CD4-positive, alpha-beta T cell treated with Interleukin-6 at 100 ng/mL for 8 hours (primary cell): ENCODE data around the gene FAM13B.
"Not testable (repeated sequence)": the region's sequence is repeated elsewhere in the genome, so short reads cannot be mapped to it uniquely, and the experiment has no call there.

Source experiments
- DNase-seq: peaks from one replicate; pipeline ENCODE4 v3.0.0-alpha.2; 2020; ENCODE audit warnings: mixed read lengths, low spot score

Gene FAM13B

GRCh38 chr5:138032572-138033385 lies at the start of gene FAM13B:
TSS of gene FAM13B (minus strand) at chr5:138033079. CDS start at chr5:138019111, 13,968 bp downstream.
- peak; percentile 81 for DNase-seq

- no peak for DNase-seq
These were observed 49.2 kb upstream of the FAM13B start for GRCh38 chr5:138082033-138082432.

DNA sequence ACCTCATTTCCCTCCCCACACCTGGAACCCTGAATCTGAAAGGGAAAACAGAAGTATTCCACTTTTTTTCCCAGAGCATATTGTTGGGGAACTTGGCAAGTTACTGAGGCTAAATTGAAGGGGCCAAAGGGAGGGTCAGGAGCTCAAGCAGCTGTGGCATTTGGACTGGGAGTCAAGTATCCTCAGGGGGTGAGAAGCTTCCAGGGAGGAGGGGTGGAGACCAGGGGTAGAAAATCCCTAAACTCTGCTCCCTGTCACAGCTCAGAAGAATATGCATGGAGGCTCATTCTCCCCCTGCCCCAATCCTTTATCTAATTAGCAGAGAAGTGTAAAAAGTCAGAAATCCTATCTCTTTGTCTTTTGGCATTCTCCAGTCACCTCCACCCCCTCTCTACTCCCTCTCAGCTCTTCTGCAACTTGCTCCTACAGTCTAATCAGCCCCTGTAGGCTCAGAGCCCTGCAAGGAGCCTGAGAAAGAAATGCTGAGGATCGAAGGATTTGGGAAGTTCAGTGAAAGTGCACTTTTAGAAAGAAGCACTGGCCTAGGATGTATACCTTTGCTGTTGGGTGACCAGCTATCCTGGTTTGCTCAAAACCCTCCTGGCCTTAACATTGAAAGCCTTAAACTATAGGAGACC lies 45.2 kb upstream of the FAM13B start:
- DNase-seq: no peak

DNA sequence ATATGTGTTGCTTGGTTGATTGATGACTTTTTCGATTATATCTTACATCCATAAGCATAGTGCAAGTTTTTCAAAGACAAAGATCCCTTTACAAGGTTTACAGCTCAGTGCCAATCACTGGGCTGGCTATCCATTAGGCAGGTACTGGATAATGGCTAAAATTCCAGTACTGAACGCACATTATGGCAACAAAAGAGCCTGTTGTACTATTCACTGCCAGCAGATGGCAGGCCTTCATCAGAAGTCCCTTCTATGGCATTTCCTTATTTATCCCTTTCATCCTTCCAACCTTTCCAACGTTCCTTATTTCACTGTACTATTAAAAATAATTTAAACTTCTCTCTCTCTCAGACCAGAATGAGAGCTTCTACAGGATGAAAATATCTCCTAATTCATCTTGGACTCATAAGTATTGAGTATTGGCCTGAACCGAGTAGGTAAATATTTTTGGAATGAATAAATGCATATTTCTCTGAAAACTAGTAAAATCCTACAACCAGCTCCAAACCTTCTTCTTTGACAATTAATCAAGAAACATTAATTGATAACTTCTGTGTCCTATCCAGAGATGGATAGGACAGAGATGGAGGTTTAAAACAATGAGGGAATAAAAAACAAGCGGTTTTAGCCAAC lies 44.3 kb upstream of the FAM13B start:
- peak; percentile 44 for DNase-seq

DNA sequence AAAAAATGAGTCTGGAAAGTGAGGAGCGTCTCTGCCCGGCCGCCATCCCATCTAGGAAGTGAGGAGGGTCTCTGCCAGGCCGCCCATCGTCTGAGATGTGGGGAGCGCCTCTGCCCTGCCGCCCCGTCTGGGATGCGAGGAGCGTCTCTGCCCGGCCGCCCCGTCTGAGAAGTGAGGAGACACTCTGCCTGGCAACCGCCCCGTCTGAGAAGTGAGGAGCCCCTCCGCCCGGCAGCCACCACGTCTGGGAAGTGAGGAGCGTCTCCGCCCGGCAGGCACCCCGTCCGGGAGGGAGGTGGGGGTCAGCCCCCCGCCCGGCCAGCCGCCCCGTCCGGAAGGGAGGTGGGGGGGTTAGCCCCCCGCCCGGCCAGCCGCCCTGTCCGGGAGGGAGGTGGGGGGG lies 37.1 kb upstream of the FAM13B start:
- not testable (repeated sequence) for DNase-seq

GRCh38 chr5:138068742-138069600 lies 36.1 kb upstream of the FAM13B start:
- peak; percentile 62 for DNase-seq

DNA sequence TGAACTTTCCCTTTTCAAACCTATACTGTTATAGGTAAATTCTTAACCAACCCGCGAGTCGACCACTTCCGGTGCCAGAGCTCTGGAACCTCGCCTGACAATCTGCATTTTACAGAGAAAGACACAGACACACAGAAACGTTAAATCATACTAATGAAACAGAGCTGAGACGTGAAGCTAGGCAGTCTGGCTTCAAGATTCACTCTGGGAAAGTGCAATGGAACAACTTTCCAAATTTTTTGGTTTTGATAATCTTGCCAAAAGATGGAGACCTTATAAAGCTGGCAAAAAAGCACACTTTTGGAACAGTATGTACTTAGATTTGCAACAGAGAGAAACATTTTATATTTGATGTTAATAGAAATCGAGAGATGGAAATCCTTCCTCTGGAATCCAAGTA lies 35.1 kb upstream of the FAM13B start:
- DNase-seq: no peak

DNA sequence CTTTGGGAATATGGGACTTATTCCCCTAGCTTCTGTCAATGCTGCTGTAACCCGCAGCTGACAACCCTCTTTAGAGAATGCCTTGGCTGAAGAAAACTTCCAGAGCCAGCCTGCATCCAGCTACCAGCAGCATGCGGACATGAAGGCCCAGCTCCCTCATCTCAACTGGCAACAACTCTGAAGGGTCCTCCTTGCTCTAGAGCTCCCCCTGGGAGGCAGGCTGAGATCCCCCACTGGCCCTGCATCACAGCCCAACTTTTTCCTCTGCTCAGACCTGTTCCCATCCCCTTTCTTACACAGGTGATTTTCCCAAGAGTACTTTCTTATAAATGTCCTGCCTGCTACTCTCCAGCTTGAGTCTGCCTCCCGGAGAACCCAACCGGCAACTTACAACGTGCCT lies 32.2 kb upstream of the FAM13B start:
- DNase-seq: no peak

DNA sequence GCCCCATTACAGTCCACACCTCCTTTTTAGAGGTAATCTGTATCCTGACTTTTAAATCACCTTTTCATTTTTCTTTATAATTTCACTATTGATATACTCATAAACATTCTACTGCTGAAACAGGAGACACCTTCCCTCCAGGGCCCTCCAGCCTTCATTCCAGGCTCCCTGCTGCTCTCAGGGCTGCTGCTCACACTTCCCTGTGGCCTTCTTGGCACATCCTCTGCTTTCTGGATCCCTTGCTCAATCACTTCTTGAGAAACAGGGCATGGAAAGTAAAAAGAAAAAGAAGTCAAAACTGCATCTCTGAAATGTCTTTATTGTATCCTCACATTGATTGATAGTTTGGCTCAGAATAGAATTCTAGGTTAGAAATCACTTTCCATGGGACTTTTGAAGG lies 31.6 kb upstream of the FAM13B start:
- no peak for DNase-seq

- no peak for DNase-seq
These were observed 22.1 kb upstream of the FAM13B start for GRCh38 chr5:138054847-138055558.

DNA sequence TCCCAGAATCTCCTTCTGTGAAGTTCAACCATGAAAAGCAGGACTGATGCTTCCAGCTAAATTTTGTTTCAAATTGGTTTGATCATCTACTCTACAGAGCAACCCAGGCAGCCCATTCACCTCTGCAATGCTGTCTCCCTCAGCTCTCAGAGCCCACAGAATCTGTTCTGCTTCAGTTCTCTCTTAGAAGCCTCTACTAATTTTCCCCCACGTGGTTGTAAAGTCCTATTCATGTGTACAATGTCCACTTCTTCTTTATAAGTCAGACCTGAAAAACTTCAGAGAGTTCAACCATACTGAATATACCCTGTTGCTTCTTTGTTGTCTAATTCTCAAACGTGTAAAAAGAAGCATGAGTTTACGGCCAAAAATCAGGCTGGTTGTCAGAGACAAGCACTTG lies 21.3 kb upstream of the FAM13B start:
- no peak for DNase-seq

GRCh38 chr5:138053554-138053953 lies 20.7 kb upstream of the FAM13B start:
- no peak for DNase-seq

GRCh38 chr5:138052718-138053117 lies 19.8 kb upstream of the FAM13B start:
- not testable (repeated sequence) for DNase-seq

DNA sequence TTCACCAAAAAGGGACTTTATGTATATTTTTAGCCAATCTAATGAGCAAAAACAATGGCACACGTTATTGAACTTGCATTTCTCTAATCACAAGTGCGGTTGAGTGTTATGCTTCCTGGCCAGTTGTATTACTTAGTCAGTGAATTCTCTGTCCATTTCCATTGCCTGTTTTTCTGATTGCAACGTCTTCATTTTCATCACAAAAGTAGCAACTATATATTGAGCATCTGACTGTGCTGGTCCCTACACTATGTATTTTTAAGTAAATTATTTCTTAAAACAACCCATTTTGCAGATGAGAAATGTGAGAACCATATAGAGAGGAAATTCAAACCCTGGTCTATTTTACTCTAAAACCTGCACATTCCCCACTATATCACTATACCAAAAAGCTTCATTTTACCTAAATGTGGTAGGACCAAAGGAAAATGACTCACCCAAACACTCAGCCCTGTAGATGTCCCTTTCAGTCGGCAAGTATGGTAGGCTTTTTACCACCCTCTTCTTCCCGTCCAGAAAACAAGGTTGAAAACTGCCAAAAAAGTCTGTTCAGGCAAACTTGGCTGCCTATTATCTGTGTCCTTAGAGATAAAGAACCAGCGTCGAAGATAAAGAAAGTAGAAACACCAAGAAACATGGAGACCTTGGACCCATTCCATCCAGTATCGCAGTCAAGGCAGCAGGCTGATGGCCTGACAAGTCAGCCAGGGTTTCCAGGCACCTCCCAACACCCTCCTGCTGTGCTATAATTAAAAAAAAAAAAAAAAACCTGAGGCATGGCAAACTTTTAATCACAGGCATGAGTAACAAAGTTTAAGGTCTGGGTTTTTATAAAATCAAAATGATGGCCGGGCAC lies 18.8 kb upstream of the FAM13B start:
- no peak for DNase-seq

GRCh38 chr5:138045283-138045682 lies 12.4 kb upstream of the FAM13B start:
- DNase-seq: not testable (repeated sequence)

DNA sequence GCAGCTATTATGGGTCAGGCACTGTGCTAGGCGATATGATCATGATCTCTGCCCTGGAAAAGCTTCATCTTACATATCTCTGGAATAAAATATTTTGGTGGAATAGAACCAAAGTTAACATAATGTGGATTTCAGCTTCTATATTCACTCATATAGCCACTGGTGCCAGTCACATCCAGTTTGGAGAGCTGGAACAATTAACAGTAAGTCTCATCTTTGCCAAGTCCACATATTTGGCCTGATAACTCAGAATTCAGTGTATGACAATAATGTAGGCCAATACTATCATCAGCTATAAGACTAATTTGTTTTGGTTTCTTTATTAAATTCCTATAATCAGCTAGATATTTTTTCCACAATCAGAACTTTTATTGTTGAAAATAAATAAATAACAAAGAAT lies 5.9 kb upstream of the FAM13B start:
- no peak for DNase-seq

GRCh38 chr5:138037907-138038633 lies 5.2 kb upstream of the FAM13B start:
- DNase-seq: no peak

DNA sequence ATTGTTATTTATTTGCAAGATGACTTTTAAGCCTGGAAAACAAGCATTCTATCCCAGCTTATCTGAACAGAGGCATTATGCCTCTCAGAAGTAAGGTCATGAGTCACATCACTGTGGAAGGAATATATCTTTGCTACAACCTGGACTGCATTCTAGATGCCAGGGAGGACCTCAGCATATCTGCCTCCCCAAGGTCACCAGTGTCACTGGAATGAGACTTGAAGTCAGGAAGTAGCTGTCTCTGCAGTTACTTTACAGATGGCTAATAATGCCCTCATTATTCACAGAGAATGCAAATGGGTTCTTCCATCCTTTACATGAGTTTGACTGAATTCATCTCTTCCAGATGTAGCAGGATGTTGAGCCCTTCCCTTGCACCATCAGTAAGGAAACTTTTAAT lies 4.4 kb upstream of the FAM13B start:
- DNase-seq: no peak

DNA sequence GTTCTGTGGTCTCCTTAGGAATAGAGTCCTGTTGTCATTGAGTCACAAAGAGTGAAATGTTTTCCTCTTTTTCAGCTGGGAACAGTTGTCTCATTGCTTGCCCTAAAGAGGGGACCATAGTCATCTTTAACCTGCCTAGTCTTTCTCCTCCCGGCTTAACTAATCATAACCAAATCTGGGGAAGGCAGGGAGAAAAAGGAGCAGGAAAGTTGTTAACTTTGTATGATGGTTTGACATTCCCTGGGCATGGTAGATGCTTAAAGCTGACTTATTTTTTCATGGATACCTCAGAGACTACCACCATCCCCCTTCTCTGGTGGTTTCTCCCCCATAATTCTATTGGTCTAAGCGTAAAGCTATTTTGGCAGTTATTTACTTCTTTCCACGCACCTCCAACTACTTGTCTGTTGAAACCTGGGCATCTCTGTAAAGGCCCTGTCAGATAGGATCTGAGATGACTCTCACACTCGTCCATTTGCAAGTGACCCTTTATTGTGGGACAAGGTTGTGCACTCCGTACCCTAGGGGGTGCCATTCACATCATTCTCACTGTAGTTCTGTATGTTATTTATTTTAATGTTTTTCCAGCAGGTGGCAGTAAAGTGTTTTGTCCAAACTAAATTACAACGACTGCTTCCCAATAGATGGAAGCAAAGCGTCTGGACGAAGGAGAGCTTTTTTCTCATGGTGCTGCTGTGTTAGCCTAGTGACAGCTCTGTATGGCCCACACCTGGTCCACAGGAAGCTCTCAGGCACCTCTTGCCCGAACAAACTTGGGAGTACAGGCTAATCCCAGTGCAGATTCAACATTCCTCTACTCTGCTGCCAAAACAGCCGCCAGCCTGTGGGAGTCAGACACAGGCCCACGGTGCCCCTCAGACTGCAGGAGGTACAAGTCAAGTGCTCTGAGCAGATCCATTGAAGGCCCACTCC lies 3.0 kb upstream of the FAM13B start:
- peak; percentile 79 for DNase-seq
